Adrenal gland (tissue), 12 donors: ENCODE data around the gene MKLN1. TPM values are rescaled to one million over a fixed set of nuclear protein-coding genes. Genes with fewer than 3 reads are reported as not detected.

Experiments used
- DNase-seq, 7 donors: peaks; one replicate each; pipeline ENCODE4 v3.0.0-alpha.2; 2019 to 2020
- H3K27ac ChIP-seq, 5 donors: fragments of 200-600 bp; sonication (generic) in 4 of 5; 1 replicate in 3 of 5; 2 replicates in 2 of 5; pipeline versions ENCODE4 v1.5.1 to v1.8.0; 2016 to 2020; ENCODE audit warnings: mild to moderate bottlenecking in 1 of 5
- H3K27me3 ChIP-seq: fragments of 200-600 bp; 2 replicates; pipeline ENCODE4 v1.8.0; 2021
- H3K36me3 ChIP-seq, 2 donors: fragments of 200-600 bp; replicated peaks in 1 of 2; 1 replicate in 1 of 2; 2 replicates in 1 of 2; pipeline versions ENCODE4 v1.5.1 to v1.8.0; 2018 to 2022
- H3K4me1 ChIP-seq, 2 donors: fragments of 200-600 bp; replicated peaks in 1 of 2; 1 replicate in 1 of 2; 2 replicates in 1 of 2; pipeline versions ENCODE4 v1.5.1 to v1.8.0; 2018 to 2021
- H3K4me3 ChIP-seq, 4 donors: fragments of 200-600 bp; sonication (generic) in 3 of 4; one replicate each; pipeline ENCODE4 v1.5.1; 2016 to 2018
- H3K9me3 ChIP-seq, 3 donors: fragments of 200-600 bp; sonication (generic) in 1 of 3; replicated peaks in 1 of 3; 1 replicate in 2 of 3; 2 replicates in 1 of 3; pipeline versions ENCODE4 v1.5.1 to v1.8.0; 2016 to 2021
- CTCF ChIP-seq, 6 experiments: fragments of 450-650 bp in 4 of 6; fragments of 200-600 bp in 2 of 6; sonication (generic) in 1 of 6; IDR thresholded peaks; 1 replicate in 5 of 6; 2 replicates in 1 of 6; pipeline versions ENCODE4 v1.5.1 to v1.8.0; 2016 to 2021; ENCODE audit warnings: antibody characterized with exemption in 6 of 6, mild to moderate bottlenecking in 2 of 6, moderate library complexity in 1 of 6
- POLR2A ChIP-seq, 2 donors: fragments of 450-650 bp; IDR thresholded peaks; one replicate each; pipeline ENCODE4 v1.6.1; 2017; ENCODE audit warnings: antibody characterized with exemption in 2 of 2, mild to moderate bottlenecking in 2 of 2, moderate library complexity in 1 of 2
- WGBS, 4 donors: extraction: QIAGEN DNeasy Blood & Tissue Kit in 2 of 4; methylation state at CpG; one replicate each; pipeline versions ENCODE4 v1.1.5 to v1.1.7; 2013 to 2017; 5-methylcytosine and 5-hydroxymethylcytosine counted together
- intact Hi-C, 2 donors: fragments of 100-400 bp; cut with DNase I; formaldehyde crosslinking; loops; one replicate each; pipeline versions ENCODE4 v1.14.1 to v1.15.0; 2022 to 2023
- polyA plus RNA-seq, 3 donors: library from polyadenylated mRNA; stranded (reverse); fragments of 200-250 nt in 2 of 3; fragments of 350-450 nt in 1 of 3; fragmentation: Illumina TruSeq in 1 of 3; extraction: RNeasy Lipid Tissue Mini Kit (QIAGEN cat#74804) in 1 of 3; gene quantifications; one replicate each; pipeline ENCODE4 v1.2.3, GENCODE V29; 2013 to 2014
- total RNA-seq, 9 donors: library from RNA; depleted of rRNA in 4 of 9; stranded (reverse); fragments of >200 nt in 4 of 9; fragments of 120-200 nt in 1 of 9; fragmentation: NEBNext Ultra II Directional in 1 of 9; extraction: Animal tissue kit (Norgen Biotek cat#: 25700) in 1 of 9; gene quantifications; one replicate each; pipeline versions ENCODE4 v1.1.0 to v1.2.4, GENCODE V29; 2013 to 2023
- donor health status: healthy with polysubstance abuse.
- donor health status: Bipolar disorder and iron deficiency.
- donor health status: DM: yes; HTN: yes; CAD: no.
- donor health status: DM: no; HTN: no; CAD: no.
- donor health status: DM: no; HTN: no; CAD: no.
- donor health status: DM: yes; HTN: yes; CAD: no.

Gene MKLN1
- total and polyA plus RNA-seq, 12 donors = 20.7 to 81.2 (median 55.2) TPM

GRCh38 chr7:131374821-131375220 lies 47.1 kb downstream of the MKLN1 start:
- intact Hi-C loops = no loop called here
- no peaks in the 10 kb centered on the region for H3K36me3 ChIP-seq
- DNase-seq = peak in 3 of 7 donors; percentile 23 to 55 (median 32)
- H3K27ac ChIP-seq = no peak overlapping the region
- H3K9me3 ChIP-seq = no peaks in the 10 kb centered on the region
- no peaks in the 10 kb centered on the region for H3K27me3 ChIP-seq
- no peak for TF ChIP-seq CTCF (IDR thresholded peaks at IDR 0.05)
- TF ChIP-seq POLR2A (IDR thresholded peaks at IDR 0.05) = no peak
- H3K4me1 ChIP-seq = peaks cover 13 to 48% of the 10 kb centered on the region in 2 donors
- H3K4me3 ChIP-seq = no peak overlapping the region
- 31 to 38% (median 35%) methylated on average over 1 of the region's 1 CpG for WGBS, 4 donors

DNA sequence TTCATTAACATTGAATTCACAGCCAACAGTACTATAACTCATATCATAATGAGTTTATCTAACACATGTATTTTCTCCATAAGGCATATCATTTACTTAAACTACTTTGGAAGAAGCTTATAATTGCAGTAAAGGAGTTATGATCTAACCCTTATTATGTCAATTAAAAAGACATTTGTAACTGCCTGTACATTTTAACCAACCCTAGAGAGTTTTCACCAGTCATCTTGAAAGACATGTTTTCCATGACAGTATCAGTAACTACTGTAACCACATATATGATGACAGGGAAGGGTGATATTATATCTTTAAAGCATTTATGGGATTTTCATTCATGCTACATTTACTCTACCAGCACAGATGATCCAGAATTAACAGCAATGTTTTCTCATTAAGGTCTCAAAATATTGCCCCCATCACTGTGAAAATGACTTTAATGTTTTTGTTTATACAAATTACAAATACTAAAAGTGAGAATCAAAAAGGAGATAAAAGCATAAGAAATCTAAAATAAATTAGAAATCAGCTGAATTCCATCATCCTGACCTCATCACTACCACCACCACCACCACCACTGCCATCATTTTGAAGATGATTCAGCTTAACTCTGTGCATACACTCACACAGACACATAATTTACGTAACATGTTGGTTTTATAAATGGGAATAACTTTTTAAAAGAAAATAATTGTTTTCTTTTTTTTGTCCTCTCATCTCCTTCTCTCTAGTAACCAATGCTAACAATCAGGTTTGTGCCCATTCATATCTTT lies 53.6 kb downstream of the MKLN1 start:
- Histone ChIP-seq H3K36me3 (no peaks in the 10 kb centered on the region), H3K9me3 (no peaks in the 10 kb centered on the region), H3K27me3 (no peaks in the 10 kb centered on the region), H3K4me3 (no peak overlapping the region), H3K4me1 (peaks cover 0 to 11% of the 10 kb centered on the region in 2 donors), H3K27ac (no peak overlapping the region)
- intact Hi-C loops = no loop called here
- TF ChIP-seq POLR2A (IDR thresholded peaks at IDR 0.05) (no peak), CTCF (IDR thresholded peaks at IDR 0.05) (no peak)
- 97 to 100% (median 100%) methylated on average over 1 of the region's 1 CpG for WGBS, 4 donors
- no peak for DNase-seq

DNA sequence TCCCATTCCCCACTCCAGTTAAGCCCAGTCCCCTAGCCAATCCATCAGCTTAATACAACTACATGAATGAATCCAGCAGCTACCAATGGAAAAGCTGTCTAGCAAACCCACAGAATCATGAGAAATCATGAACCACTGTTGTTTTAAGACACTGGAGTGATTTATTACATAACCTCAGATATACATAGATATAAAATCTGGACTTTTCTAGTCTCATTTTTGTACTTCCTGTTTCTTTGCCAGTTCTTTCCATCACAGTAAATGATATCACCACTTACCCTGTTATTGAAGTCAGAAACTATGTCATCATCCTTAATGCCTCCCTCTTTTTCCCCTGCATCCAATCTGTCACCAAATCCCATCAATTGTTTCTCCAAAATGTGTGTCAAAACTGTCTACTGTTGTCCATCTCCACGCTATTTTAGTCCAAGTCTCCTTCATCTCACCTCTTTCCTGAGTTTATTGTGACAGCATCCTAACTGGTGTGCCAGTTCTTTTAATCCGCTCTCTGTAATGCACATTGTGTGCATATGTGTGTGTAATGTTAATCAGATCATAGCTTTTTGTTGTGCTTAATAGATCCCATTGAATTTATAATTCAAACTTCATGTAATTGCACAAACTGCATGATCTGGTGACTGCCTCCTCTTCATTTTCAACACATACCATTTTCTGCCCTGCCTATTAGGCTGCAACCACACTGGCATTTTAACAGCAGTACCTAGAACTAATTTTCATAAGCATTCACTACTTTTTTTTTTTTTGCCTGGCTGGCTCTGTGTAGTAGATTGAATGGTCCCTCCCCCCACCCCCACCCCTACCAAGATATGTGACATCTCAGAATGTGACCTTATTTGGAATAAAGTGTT lies 56.0 kb downstream of the MKLN1 start:
- H3K4me1 ChIP-seq = peaks cover 0 to 11% of the 10 kb centered on the region in 2 donors
- intact Hi-C loops = no loop called here
- no peaks in the 10 kb centered on the region for H3K36me3 ChIP-seq
- no peak for DNase-seq
- no peaks in the 10 kb centered on the region for H3K9me3 ChIP-seq
- no peak overlapping the region for H3K4me3 ChIP-seq
- no peak overlapping the region for H3K27ac ChIP-seq
- H3K27me3 ChIP-seq = no peaks in the 10 kb centered on the region
- TF ChIP-seq POLR2A (IDR thresholded peaks at IDR 0.05) = no peak
- no peak for TF ChIP-seq CTCF (IDR thresholded peaks at IDR 0.05)
- WGBS, 4 donors = 96 to 99% (median 98%) methylated on average over 2 of the region's 2 CpGs

DNA sequence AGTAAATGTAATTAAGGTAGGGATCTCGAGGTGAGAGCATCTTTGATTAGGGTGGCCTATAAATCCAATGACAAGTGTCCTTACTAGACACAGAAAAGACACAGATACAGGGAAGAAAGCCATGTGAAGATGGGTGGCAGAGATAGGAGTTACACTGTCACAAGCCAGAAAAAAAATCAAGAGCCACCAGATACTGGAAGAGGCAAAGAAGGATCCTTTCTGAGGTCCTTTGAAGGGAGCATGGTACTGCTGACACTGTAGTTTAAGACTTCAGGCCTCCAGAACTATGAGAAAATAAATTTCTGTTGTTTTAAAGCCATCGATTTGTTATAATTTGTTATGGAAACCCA lies 56.6 kb downstream of the MKLN1 start:
- Histone ChIP-seq H3K4me3 (no peak overlapping the region), H3K27me3 (no peaks in the 10 kb centered on the region), H3K9me3 (no peaks in the 10 kb centered on the region), H3K36me3 (no peaks in the 10 kb centered on the region), H3K27ac (no peak overlapping the region), H3K4me1 (peaks cover 0 to 11% of the 10 kb centered on the region in 2 donors)
- intact Hi-C loops = no loop called here
- DNase-seq = no peak
- no peak for TF ChIP-seq POLR2A (IDR thresholded peaks at IDR 0.05)
- 81 to 91% (median 89%) methylated on average over 2 of the region's 2 CpGs for WGBS, 4 donors
